GM21723 (cell line): ENCODE results near the gene CACNA1G.

Experiments used
- ATAC-seq: cut with Tn5 transposase; IDR thresholded peaks from one replicate; pipeline ENCODE4 v1.9.1; 2021; ENCODE audit warnings: mild to moderate bottlenecking, moderate library complexity; ENCODE audit not compliant: unreplicated experiment

The CACNA1G gene

DNA sequence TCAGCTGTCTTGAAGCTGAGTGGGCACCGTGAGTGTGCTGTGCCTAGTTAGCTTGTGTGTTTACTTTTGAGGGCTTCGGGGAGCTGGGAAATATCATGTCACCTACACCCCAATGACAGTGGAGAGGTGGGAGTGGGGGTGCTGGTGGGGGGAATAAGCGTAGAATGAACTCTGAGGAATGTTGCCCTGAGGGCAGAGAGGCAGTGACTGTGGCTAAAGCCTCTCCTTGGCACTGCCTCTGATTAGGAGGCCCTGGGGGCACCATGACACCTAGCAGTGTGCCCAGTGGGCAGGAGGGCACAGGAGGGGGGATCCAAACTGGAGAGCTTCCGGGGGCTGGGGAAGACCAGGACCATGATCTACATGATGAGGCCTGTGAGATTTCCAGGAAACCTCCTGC lies 24.8 kb downstream of the CACNA1G start:
- no peak for ATAC-seq

DNA sequence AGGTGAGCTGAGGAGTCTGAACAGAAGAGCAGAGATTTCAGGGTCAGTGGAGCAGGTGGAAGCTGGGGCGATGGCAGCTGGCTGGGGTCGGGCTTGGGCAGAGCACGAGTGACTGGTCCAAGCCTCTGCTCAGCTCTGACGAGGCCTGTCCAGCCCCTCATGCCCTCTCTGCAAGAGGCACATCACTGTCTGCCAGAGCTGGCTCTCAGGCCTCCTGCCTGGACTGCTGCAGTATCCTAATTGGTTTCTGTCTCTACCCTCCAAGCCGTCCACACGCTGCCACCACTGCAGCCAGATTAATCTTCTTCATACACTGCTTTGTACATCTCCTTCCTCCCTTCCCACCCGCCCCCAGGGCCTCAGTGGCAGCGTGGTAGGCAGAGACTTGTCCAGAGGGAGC lies 25.4 kb downstream of the CACNA1G start:
- ATAC-seq = no peak

- ATAC-seq = no peak
Observed at GRCh38 chr17:50586421-50587247, 26.1 kb downstream of the CACNA1G start.

- no peak for ATAC-seq
Observed at GRCh38 chr17:50587571-50587970, 27.1 kb downstream of the CACNA1G start.

- ATAC-seq = no peak
Observed at GRCh38 chr17:50588391-50589049, 28.0 kb downstream of the CACNA1G start.

GRCh38 chr17:50589095-50589705 lies 28.7 kb downstream of the CACNA1G start:
- ATAC-seq = no peak

DNA sequence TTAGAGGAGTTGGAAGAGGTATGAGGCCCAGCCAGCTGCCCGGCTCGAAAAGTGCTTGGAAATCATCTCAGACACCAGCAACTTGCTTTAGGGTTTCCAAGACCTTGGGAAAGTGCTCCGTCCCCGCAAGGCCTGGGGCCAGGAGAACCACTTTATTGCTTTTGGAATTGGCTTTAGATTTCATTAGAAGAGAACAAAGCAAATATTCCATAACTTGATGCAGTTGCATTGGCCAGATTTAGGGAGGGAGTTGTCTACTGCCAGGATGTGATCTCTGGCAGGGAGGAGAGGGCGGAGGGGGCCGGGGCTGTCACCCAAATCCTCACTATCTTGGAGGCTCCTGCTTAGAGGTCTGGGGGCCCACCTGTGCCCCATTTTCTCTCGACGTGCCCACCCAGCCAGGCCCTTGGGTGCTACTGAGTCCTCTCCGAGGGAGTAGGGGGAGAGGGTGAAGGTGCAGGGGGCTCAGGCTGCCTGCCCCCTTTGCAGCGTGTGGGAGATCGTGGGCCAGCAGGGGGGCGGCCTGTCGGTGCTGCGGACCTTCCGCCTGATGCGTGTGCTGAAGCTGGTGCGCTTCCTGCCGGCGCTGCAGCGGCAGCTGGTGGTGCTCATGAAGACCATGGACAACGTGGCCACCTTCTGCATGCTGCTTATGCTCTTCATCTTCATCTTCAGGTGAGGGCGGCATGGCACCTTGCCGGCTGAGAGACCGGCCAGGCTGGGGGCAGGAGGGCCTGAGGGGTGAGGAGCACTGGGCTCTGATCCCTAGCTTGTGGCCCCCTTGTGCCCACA lies 30.6 kb downstream of the CACNA1G start:
- no peak for ATAC-seq

- no peak for ATAC-seq
Observed at GRCh38 chr17:50593321-50593720, 32.8 kb downstream of the CACNA1G start.

DNA sequence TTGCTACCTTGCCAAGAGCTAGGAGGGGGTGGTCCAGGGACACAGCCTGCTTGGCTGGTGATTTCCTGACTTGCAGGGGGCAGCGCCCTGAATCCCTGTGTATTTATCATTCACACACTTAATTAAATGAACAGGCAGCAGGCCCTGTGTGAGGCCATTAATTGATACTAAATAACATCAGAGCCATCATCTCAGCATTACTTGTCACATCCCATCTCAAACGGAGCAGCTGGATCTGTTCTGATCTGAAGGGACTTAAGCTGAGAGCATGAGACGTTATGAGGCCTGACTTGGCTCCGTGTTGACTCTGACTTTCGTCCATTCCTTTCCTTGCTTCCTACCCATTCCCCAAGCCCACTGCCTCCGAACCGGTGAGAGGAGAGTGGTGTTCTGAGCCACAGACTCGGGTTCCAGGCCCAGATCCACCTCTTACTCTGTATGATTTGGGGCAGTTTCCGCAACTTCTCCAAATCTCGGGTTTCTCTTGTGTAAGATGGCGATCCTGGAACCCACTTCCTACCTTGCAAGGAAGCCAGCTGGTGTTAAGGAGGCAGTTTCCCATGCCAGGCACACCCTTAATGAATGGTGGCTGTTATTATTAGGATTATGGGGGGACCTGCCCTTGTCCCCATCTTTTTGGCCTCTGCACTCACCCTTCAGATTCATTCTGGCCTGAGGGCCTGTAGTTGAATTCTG lies 33.8 kb downstream of the CACNA1G start:
- no peak for ATAC-seq

DNA sequence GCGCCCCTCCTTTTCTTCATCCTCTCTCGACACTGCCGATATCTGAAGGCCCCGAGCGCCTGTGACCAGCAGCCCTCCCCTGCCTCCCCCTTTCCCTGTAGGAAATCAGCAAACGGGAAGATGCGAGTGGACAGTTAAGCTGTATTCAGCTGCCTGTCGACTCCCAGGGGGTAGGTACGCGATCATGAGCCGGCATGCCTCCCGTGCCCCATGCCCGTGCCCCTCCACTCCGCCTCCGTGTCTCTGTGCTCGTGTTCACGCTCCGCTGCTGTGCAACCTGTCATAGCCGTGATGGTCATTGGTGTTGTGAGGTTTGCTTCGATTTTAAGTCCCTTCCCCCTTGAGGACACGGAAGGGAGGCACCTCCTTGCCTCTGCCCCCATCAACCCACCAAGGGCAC lies 34.4 kb downstream of the CACNA1G start:
- no peak for ATAC-seq

- ATAC-seq = no peak
Observed at GRCh38 chr17:50596191-50597037, 35.9 kb downstream of the CACNA1G start.

DNA sequence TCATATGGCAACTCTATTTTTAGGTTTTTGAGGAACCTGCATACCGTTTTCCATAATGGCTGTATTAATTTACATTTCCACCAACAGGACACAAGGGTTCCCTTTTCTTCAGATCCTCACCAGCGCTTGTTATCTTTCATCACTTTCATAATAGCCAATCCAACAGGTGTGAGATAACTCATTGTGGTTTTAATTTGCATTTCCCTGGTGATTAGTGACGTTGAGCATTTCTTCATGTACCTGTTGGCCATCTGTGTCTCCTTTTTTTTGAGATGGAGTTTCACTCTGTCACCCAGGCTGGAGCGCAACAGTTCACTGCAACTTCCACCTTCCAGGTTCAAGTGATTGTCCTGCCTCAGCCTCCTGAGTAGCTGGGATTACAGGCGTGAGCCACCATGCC lies 38.0 kb downstream of the CACNA1G start:
- ATAC-seq = no peak

- no peak for ATAC-seq
Observed at GRCh38 chr17:50599606-50600005, 39.1 kb downstream of the CACNA1G start.

DNA sequence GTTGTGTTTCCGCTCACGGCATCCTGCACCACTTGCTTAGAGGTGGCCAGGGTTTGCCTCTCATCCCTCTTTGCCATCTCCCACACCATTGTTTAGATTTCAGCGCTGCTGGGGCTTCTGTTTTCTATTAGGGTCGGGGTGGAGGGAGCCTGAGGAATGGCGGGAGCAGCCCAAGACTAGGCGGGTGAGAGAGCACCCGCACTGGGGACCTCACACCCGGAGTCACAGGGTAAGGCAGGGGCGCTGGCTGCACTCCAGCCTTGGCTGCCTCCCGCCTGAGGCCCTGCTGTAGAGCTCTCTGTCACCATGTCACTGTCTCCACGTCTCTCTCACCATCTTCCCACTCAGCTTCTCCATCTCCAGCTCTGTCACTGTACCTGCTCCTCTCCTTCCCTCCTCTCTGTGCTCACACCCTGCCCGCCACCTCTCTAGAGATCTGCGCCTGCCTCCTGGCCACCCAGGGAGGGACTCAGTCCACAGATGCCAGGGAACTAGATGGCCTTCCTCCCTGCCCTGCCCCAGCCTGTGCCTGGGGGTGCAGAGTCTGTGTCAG lies 41.4 kb downstream of the CACNA1G start:
- no peak for ATAC-seq

DNA sequence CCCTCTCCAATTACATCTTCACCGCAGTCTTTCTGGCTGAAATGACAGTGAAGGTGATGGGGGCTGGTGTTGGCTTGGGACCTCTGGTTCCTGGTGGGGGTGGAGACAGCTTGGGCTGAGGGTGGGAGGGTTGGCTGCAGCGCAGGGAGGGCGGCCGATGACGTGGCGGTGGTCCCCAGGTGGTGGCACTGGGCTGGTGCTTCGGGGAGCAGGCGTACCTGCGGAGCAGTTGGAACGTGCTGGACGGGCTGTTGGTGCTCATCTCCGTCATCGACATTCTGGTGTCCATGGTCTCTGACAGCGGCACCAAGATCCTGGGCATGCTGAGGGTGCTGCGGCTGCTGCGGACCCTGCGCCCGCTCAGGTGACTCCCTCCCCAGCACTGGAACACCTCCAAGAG lies 42.3 kb downstream of the CACNA1G start:
- no peak for ATAC-seq

DNA sequence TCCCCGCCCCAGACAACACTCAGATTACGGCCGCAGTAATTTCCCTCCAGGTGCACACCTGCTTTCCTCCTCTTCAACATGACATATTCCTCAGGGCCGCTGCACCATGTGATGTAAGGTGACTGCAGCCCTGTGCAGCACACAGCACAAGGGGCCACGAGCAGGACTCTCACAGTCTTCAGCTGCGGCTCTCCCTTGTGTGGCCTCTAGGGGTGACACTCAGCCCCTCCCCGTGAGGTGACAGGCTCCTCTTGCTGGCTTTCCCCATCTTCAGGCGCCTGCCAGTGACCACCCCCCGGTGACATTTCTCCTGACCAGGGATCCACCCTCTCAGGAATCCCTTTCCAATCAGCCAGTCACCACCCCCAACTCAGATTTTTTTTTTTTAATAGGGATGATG lies 42.8 kb downstream of the CACNA1G start:
- no peak for ATAC-seq

DNA sequence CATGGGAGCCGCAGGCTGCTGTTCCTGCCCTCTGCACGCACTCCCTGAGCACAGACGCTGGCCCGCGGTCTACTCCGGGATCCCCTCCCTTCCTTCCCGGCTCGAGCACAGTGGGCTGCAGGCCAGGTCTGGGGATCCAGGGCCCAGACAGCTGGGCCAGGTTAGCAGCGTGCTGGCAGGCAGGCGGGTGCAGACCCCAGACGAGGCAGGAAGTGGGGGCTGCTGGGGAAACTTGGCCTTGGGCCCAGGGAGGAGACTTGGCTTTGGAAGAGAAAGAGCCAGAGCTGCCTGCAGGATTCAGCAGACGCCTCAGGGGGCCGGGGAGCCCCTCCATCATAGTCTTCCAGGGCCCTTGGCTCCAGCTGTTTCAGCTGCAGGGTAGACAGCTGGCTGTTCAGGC lies 44.0 kb downstream of the CACNA1G start:
- no peak for ATAC-seq

- no peak for ATAC-seq
Observed at GRCh38 chr17:50605429-50605828, 44.9 kb downstream of the CACNA1G start.

- ATAC-seq = no peak
Observed at GRCh38 chr17:50607522-50608175, 47.1 kb downstream of the CACNA1G start.
